Ovary (tissue), 9 donors: Measurements from ENCODE around the gene CD9. TPM values are rescaled to one million over a fixed set of nuclear protein-coding genes. Genes with fewer than 3 reads are reported as not detected.

Experiments used
- DNase-seq, 5 donors: peaks; one replicate each; pipeline ENCODE4 v3.0.0-alpha.2; 2019 to 2020
- H3K27ac ChIP-seq, 2 donors: fragments of 200-600 bp; one replicate each; pipeline versions ENCODE4 v1.5.1 to v1.8.0; 2019 to 2022
- H3K27me3 ChIP-seq: fragments of 200-600 bp; one replicate; pipeline ENCODE4 v1.8.0; 2022
- H3K36me3 ChIP-seq: fragments of 200-600 bp; sonication (generic); one replicate; pipeline ENCODE4 v1.5.1; 2019
- H3K4me1 ChIP-seq: one replicate; pipeline ENCODE4 v1.8.1; 2013; ENCODE audit warnings: mild to moderate bottlenecking, moderate library complexity; ENCODE audit not compliant: insufficient read depth
- H3K4me3 ChIP-seq: fragments of 200-600 bp; sonication (generic); one replicate; pipeline ENCODE4 v1.5.1; 2017
- H3K9me3 ChIP-seq, 2 donors: fragments of 200-600 bp in 1 of 2; sonication (generic) in 1 of 2; one replicate each; pipeline versions ENCODE4 v1.5.1 to v1.8.1; 2013 to 2019; ENCODE audit warnings: mild to moderate bottlenecking in 1 of 2, moderate library complexity in 1 of 2
- CTCF ChIP-seq, 3 donors: fragments of 450-650 bp in 2 of 3; fragments of 200-600 bp in 1 of 3; IDR thresholded peaks; one replicate each; pipeline versions ENCODE4 v1.5.1 to v1.8.0; 2016 to 2022; ENCODE audit warnings: antibody characterized with exemption in 3 of 3, mild to moderate bottlenecking in 1 of 3
- EP300 ChIP-seq: sonication (generic); formaldehyde crosslinking; IDR thresholded peaks from one replicate; pipeline ENCODE4 v1.6.1; 2017; ENCODE audit warnings: antibody characterized with exemption
- POLR2A ChIP-seq: fragments of 450-650 bp; IDR thresholded peaks from one replicate; pipeline ENCODE4 v1.6.1; 2017; ENCODE audit warnings: antibody characterized with exemption, mild to moderate bottlenecking, moderate library complexity
- WGBS, 3 donors: extraction: QIAGEN DNeasy Blood & Tissue Kit in 1 of 3; methylation state at CpG; one replicate each; pipeline versions ENCODE4 v1.1.5 to v1.1.7; 2013 to 2017; 5-methylcytosine and 5-hydroxymethylcytosine counted together
- intact Hi-C, 4 donors: fragments of 100-400 bp; cut with DNase I; formaldehyde crosslinking; loops; one replicate each; pipeline versions ENCODE4 v1.11.0 to v1.15.1; 2022 to 2023
- polyA plus RNA-seq, 2 donors: library from polyadenylated mRNA; stranded (reverse); fragments of 200-250 nt in 1 of 2; fragments of 350-450 nt in 1 of 2; fragmentation: Illumina TruSeq in 1 of 2; extraction: RNeasy Lipid Tissue Mini Kit (QIAGEN cat#74804) in 1 of 2; gene quantifications; one replicate each; pipeline ENCODE4 v1.2.3, GENCODE V29; 2013 to 2014
- total RNA-seq, 7 donors: library from RNA; depleted of rRNA in 2 of 7; stranded (reverse); fragments of >200 nt in 2 of 7; fragmentation: NEBNext Ultra II Directional in 3 of 7; extraction: Animal tissue kit (Norgen Biotek cat#: 25700) in 3 of 7; gene quantifications; one replicate each; pipeline versions ENCODE4 v1.1.0 to v1.2.4, GENCODE V29; 2016 to 2023
- donor health status: DM: no; HTN: no; CAD: no; lungs with moderate emphysema.
- donor health status: DM: no; HTN: no; CAD: no.
- donor health status: Bipolar disorder and iron deficiency.
- donor health status: DM: yes; HTN: yes; CAD: no.
- donor health status: DM: no; HTN: no; CAD: no.
- donor health status: DM: yes; HTN: yes; CAD: no.

The CD9 gene
- total and polyA plus RNA-seq, 9 donors, result 23.9 to 372 (median 60.7) TPM

- no peak for TF ChIP-seq CTCF (IDR thresholded peaks at IDR 0.05)
- TF ChIP-seq POLR2A, result no peak
- no peak for TF ChIP-seq EP300
- peak in 1 of 5 donors; percentile 45 for DNase-seq
- Histone ChIP-seq H3K9me3 (no peaks in the 10 kb centered on the region), H3K27me3 (no peaks in the 10 kb centered on the region), H3K27ac (no peak overlapping the region), H3K4me1 (no peaks in the 10 kb centered on the region), H3K4me3 (no peak overlapping the region), H3K36me3 (no peaks in the 10 kb centered on the region)
- intact Hi-C loops, result loop anchor here in 1 of 4 donors (10.0 kb wide), 1 partner anchor 87 kb away; no protein-coding TSS in a partner anchor
- 64 to 70% (median 66%) methylated on average over 21 of the region's 21 CpGs for WGBS, 3 donors
Measured at GRCh38 chr12:6171409-6172015, 28.7 kb upstream of the CD9 start.

- Histone ChIP-seq H3K4me1 (no peaks in the 10 kb centered on the region), H3K4me3 (no peak overlapping the region), H3K27me3 (no peaks in the 10 kb centered on the region), H3K27ac (no peak overlapping the region), H3K9me3 (no peaks in the 10 kb centered on the region), H3K36me3 (no peaks in the 10 kb centered on the region)
- no peak for TF ChIP-seq EP300
- 81 to 90% (median 85%) methylated on average over 15 of the region's 15 CpGs for WGBS, 3 donors
- DNase-seq, result peak in 1 of 5 donors; percentile 19
- intact Hi-C loops, result loop anchor here in 1 of 4 donors (10.0 kb wide), 1 partner anchor 87 kb away; no protein-coding TSS in a partner anchor
Measured at GRCh38 chr12:6172086-6172485, 28.1 kb upstream of the CD9 start.

- Histone ChIP-seq H3K27me3 (no peaks in the 10 kb centered on the region), H3K4me3 (no peak overlapping the region), H3K36me3 (no peaks in the 10 kb centered on the region), H3K27ac (no peak overlapping the region), H3K4me1 (no peaks in the 10 kb centered on the region), H3K9me3 (no peaks in the 10 kb centered on the region)
- TF ChIP-seq EP300, result no peak
- TF ChIP-seq CTCF (IDR thresholded peaks at IDR 0.05), result no peak
- TF ChIP-seq POLR2A, result no peak
- 68 to 84% (median 76%) methylated on average over 4 of the region's 4 CpGs for WGBS, 3 donors
- intact Hi-C loops, result loop anchor here in 1 of 4 donors (10.0 kb wide), 1 partner anchor 88 kb away; no protein-coding TSS in a partner anchor
- DNase-seq, result no peak
Measured at GRCh38 chr12:6172862-6173261, 27.3 kb upstream of the CD9 start.

GRCh38 chr12:6177642-6178358, 22.4 kb upstream of the CD9 start:
- intact Hi-C loops, result loop anchor here in 1 of 4 donors (10.0 kb wide), 1 partner anchor 93 kb away; no protein-coding TSS in a partner anchor
- WGBS, 3 donors, result 92 to 94% (median 93%) methylated on average over 10 of the region's 10 CpGs
- DNase-seq, result peak in 1 of 5 donors; percentile 24
- Histone ChIP-seq H3K27me3 (no peaks in the 10 kb centered on the region), H3K4me3 (no peak overlapping the region), H3K9me3 (no peaks in the 10 kb centered on the region), H3K27ac (no peak overlapping the region), H3K4me1 (peaks cover 19% of the 10 kb centered on the region), H3K36me3 (no peaks in the 10 kb centered on the region)
- TF ChIP-seq CTCF (IDR thresholded peaks at IDR 0.05), result no peak
- TF ChIP-seq POLR2A, result no peak
- no peak for TF ChIP-seq EP300
